ENCODE data around the gene GALNT2.

GRCh38 chr1:230057681-230058565 lies 9.1 kb upstream of the GALNT2 start:
- TF ChIP-seq CTCF (IDR thresholded peaks at IDR 0.05), result no peak
- no peak for TF ChIP-seq POLR2A (IDR thresholded peaks at IDR 0.05)
- no peak for TF ChIP-seq EP300 (IDR thresholded peaks at IDR 0.05)

Data from ovary (tissue), 3 donors.